ENCODE measurements around the gene OR2T11.
"Not testable (repeated sequence)": the region's sequence is repeated elsewhere in the genome, so short reads cannot be mapped to it uniquely, and the experiment has no call there.

The OR2T11 gene, protein sequence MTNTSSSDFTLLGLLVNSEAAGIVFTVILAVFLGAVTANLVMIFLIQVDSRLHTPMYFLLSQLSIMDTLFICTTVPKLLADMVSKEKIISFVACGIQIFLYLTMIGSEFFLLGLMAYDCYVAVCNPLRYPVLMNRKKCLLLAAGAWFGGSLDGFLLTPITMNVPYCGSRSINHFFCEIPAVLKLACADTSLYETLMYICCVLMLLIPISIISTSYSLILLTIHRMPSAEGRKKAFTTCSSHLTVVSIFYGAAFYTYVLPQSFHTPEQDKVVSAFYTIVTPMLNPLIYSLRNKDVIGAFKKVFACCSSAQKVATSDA

DNA sequence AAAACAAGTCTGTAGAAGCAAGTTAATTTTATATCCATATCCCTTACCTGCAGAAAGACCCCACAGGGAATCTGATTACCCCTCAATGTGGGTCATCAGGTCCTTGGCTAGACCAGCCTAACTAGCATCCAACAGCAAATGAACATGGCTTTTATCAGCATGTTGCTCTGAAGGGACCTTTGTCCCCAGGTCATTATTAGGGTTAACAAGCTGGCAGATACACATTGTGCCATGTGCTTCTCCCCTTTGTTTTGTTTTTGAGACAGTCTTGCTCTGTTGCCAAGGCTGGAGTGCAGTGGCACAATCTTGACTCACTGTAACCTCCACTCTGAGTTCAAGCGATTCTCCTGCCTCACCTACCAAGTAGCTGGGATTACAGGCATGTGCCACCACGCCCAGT is at the start of gene OR2T11:
Gene OR2T11, minus strand, starts transcription at position 101 of the 400 bp plus-strand sequence. CDS start 7,963 bp downstream, outside the sequence.
- DNase-seq (ENCODE audit: low spot score) = not testable (repeated sequence)

DNA sequence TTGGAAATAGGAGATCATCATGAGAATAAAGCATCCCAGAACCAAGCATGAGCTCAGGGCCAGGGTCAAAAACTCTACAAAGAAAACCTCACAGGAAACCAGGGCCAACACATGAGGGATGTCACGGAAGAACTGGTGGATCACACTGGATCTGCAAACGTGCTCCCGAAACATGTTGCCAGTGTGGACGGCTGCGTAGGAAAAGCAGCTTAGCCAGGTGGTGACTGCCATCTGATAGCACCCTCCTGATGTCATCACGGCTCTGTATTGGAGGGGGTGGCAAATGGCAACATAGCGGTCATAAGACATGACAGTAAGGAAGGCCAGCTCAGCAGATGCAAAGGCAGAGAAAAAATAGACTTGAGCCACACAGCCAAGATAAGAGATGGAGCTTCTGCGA is 46.8 kb upstream of the OR2T11 start:
- DNase-seq (ENCODE audit: low spot score) = no peak

DNA sequence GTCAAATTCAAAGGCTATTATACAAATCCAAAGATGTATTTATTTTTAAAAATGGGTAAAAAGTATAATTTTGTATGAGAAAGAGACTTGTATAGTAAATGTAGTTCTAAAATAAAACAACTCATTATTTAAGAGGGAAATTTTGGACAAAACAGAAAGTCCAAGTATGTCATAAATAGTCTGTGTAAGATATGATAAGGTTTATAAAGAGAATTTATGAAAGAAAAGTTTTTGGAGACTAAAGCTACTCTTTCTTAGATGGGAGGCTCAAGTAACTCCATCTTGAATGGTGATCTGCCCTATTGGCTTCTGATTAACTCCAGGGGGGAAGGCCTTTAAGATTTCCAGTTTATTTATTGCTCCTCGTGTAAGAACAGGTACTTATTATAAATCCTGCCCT is 35.1 kb upstream of the OR2T11 start:
- no peak for DNase-seq (ENCODE audit: low spot score)

DNA sequence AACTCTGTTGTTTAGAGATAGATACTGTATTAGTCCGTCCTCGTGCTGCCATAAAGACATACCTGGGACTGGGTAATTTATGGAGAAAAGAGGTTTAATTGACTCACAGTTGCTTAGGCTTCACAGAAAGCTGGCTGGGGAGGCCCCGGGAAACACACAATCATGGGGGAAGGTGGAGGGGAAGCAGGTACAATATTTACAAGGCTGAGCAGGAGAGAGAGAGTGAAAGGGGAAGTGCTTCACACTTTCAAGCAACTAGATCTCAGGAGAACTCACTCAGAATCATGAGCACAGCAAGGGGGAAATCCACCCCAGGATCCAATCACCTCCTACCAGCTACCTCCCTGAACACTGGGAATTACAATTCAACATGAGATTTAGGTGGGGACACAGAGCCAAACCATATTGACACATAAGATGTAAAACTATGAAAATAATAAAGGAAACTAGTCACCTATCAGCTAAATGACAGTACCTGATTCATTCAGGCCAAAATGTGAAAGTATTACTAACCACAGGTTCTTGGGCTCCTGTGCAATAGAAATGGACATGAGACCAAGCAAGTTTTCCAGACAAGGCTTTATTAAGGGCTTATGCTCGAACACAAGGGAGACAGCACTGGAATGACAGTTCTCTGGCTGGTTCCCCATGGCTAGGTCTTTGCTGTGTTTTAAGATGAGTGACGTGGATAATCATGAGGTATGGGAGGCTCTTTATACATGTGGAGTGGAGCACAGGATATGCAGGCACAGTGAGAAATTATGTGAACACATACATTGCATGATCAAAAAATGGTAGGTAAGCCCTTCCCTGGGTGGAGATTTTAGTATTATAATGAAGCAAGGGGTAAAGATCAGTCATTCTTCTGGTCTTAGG is 28.8 kb upstream of the OR2T11 start:
- not testable (repeated sequence) for DNase-seq (ENCODE audit: low spot score)

DNA sequence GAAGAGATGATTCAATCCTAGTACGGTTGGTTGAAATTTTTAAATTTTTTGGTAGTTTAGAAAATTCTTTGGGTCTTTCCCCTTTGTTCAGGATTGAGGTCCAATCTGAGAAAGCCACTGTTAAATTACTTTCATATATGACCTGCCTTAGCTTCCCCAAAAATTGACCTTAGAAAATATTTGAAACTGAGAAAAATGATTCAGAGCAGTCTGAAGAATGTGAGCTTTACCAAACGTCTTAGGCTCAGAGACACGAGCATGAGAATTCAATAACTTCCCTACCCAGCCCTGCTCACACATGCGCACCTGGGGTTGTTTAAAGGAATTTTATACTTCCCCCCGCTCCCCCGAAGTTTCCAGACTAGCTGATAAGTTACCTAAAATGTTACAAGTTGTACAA is 21.9 kb upstream of the OR2T11 start:
- not testable (repeated sequence) for DNase-seq (ENCODE audit: low spot score)

DNA sequence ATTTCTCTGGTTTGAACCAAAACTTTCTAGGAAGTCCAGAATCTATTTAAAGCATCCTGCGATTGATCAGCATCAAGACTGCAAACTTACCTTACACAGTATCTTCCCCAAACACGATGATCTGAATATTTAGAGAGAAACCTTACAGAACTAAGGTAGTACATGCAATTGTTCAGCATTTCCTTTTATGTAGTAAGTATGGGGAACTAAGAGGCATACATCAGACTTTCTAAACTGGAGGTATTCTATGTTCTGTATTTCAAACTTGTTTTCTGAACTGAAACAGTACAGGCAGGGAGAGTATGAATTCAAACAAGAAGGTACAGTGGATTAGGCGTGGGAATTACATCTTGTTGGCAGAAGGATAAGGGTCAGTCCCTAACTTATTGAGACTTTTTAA is 20.5 kb upstream of the OR2T11 start, which contains the start of gene OR2T27:
Gene OR2T27, minus strand, starts transcription at position 175 of the 400 bp plus-strand sequence. CDS start 4,644 bp downstream, outside the sequence.
- DNase-seq (ENCODE audit: low spot score) = not testable (repeated sequence)

DNA sequence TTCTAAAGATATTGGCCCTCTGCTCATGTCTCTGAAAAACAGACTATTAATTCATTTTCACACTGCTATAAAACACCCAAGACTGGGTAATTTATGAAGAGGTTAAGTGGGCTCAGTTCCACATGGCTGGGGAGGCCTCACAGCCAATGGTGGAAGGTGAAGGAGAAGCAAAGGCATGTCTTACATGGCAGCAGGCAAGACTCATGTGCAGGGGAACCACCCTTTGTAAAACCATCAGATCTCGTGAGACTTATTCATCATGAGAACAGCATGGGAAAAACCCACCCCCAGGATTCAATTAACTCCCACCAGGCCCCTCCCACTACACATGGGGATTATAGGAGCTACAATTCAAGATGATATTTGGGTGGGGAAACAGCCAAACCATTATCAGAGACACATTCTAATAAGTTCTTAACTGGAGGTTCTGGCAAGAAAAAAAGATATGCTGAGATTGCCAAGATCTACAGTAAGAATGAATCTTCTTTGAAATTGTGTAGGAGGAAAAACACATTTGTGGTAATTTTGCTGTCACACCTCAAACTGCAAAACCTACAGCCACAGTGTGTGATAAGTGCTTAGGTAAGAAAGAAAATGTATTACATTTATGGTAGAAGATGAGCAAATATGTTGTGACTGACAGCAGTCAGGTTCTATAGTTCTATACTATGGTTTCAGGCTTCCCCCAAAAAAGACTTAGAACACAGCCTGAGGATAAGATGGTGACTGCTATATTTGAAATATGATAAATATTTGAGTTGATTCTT is 14.1 kb upstream of the OR2T11 start:
- not testable (repeated sequence) for DNase-seq (ENCODE audit: low spot score)

DNA sequence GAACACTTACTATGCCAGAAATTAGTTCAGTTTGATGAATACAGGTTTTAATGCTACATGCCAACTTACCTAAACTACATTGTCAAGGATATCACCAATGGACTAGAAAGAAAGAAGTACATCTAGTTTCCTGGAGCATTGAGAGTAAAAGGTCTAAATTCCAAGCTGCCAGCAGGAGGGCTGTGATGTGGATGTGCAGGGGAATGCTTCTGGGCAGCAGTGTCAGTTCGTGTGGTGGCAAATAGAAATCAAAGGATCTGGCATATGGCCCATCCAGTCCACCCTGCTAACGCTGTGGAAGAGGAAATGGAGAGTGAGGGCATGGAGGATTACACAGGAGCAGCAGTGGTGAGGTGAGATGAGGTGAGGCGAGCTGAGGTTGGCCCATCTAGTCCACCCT is 10.3 kb upstream of the OR2T11 start, which contains the start of gene OR2T35:
Gene OR2T35, minus strand, starts transcription at position 101 of the 400 bp plus-strand sequence. CDS start 6,020 bp downstream, outside the sequence.
- DNase-seq (ENCODE audit: low spot score) = not testable (repeated sequence)

DNA sequence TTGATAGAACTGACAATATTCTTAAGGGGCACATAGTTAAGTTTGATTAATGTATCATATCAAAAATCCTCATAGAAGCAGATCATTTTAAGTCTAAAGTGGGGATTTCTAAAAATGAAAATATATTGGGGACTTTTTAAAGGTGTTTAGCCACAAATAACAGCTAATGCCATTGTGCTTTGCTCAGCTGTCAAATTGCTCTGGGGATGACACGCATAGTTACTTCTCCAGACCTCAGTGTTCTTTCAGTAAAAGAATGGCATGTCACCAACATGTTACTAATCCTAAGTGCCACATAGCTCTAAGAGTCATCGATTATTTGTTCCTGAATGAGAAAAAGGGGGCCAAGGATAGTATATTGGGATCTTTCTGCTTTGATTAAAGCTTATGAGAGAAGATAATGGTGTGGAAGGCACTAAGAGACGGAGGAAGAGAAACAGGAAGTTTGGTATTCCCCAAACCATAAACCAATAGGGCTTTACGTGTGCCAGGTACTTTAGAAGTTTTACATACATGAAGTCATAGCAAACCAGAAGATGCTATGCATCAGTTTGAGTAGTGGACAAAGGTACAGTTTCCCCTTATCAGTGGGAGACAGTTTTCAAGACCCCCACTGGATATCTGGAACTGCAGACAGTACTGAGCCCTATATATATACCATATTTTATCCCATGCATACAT is 8.2 kb upstream of the OR2T11 start:
- not testable (repeated sequence) for DNase-seq (ENCODE audit: low spot score)

DNA sequence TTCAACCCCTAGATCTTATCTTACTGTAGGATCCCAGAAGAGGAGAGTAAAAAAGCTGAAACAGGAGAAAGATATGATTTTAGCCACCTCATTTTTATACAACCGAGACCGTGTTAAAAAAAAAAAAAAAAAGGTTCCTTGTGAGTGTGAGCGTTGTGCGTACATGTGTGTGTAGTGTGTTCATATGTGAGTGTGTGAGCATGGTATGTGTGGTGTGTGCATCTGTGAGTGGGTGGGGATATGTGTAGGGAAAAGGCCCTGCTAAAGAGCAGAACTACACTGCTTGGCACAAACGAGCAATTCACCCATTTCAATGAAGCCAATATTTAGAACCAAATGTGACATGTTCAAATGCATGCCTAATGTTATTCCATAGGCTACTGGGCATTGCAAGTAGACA is 6.7 kb upstream of the OR2T11 start:
- DNase-seq (ENCODE audit: low spot score) = not testable (repeated sequence)

DNA sequence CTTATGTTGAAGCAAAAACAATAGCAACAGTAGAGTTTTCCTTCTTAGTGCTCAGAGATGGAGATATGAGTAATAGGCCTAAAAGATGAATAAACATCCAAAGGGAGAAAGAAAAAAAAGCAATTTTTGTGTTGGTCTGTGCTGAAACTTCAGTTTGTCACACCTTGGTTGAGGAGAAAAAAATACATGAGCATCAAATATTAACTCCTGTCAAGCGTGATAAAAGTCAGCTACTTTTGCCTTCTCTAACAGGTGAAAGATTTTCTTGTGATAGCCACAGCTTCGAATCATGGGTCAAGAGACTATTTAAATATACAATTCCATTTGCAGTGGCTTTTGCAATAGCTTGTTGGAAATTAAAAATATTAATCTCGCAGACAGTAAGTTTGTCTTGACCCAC is 6.0 kb upstream of the OR2T11 start:
- not testable (repeated sequence) for DNase-seq (ENCODE audit: low spot score)

DNA sequence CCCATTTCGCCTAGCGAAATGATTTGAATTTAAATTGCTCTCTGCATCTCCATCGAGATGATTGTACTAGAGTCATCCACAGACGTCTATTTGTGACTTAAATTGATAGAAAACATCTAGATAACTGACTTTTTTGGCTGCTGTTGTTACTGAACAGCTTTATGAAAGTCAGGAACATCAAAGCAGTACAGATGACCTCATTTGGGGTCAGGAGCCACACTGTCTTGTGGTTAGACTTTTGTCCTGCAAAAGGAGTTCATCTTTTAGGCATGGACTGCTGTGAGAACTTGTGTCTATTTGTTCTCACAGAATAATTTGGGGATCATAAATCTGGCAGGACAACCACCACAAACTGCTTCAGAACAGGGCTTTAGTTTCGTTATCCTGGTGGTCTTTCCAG is 4.8 kb upstream of the OR2T11 start:
- not testable (repeated sequence) for DNase-seq (ENCODE audit: low spot score)

DNA sequence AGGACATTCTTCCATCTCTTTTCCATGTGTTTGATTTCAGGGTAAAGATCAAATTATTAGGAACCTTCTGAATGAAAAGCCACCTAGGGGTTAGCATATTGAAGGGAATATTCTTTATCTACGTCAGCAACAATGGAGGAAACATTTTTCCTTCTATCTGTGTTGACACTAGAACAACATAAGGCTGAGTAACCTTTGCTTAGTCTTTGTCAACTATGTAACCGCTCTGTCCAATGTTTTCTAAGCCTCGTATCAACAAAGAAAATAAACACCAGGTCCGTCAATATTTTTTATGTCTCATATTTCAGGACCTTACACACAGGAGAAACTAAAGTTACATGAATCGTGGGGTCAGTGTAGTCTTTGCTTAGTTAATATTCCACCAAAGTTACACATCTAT is 1.7 kb upstream of the OR2T11 start:
- not testable (repeated sequence) for DNase-seq (ENCODE audit: low spot score)

DNA sequence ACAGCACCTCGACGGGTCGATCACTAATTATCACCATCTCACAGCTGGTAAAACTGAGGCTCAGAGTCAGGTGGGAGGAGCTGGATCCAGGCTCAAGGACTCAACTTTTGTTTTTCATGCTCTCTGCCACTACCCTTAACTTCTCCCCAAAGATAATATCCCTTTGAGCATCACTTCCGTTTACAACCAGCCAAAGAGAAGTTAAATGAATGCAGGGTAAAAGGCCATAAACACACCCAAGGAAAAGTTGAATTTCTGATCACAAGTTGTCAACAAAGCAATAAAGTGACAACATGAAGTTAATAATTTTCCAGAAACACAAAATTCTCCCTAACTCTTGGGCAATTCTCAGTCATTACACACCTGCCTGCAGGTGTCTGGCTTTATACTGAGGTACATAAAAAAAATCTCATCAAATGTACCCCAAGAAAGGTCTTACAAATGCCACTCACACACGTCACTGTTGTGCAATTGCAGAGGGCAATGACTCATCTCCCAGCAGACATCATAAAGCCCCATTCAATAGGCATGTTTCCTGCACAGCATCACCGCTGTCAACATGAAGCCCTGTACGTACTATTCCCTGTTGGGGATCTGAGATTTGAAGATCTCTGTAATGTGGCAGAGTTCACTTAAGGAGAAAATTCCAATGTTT is 3.4 kb downstream of the OR2T11 start:
- no peak for DNase-seq (ENCODE audit: low spot score)

DNA sequence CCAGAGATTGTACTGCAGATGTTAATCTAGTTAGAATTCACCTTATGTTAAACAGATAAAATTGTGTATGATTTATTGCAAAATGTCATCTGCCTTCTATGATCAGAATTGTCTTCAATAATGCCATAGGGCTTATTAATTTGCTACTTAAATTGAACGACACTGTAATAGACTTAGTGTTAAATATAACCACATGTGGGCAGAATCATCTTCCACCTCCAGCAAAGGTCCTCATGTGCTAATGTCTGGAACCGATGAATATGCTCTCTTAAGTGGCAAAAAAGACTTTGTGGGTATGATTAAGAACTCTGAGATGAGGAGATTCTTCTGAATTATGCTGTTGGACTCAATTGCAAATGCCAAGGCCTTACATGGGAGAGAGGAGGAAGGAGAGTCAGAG is 4.3 kb downstream of the OR2T11 start:
- no peak for DNase-seq (ENCODE audit: low spot score)

DNA sequence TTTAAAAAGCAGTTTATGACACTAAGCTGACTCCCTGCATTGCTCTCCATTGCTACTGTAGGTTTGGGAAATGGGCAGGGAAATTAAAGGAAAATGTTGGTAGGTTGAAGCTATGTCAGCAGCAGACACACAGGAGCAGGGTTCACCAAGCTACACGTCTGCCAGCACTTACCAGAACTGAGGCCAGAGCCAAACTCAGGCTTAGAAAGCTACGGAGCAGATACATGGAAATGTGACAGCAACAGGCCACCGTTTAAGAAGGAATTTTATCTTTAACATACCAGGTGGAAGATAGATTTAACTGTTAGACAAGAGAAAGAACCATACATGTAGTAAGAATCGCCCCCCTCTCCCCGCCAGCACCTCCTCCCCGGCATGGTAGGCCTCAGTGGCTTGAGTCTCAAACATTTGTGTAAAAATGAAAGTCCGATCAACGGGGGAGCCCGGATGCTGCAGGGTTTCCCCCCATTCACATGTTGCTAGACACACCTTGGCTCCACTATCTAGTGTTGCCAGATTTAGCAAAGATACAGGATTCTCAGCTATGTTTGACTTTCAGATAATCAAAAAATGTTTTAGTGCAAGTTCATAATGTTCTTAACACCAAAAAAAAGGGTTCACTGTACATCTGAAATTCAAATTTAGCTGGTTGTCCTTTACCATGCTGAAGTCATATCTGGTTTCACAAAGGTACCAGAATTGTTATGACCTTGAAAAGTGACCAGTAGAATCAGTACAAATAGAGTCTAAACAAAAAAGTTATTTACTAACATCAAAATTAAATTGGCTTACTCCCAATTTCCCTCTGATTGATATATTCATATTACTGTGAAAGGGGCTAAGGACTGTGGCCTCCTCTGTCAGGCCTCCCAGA is 6.7 kb downstream of the OR2T11 start:
- no peak for DNase-seq (ENCODE audit: low spot score)

DNA sequence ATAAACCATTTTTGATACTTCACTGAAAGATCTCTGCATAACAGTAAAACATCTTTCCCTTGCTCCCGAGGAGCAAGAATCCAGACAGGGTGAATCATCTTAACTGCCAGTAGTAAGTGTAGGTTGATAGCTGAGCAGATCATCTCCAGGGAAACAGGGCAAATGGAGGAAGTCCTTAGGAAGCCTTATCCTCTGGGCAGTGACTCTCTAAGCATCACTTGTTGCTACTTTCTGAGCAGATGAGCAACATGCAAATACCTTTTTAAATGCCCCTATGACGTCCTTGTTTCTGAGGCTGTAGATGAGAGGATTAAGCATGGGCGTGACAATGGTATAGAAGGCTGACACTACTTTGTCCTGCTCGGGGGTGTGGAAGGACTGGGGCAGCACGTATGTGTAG is 8.9 kb downstream of the OR2T11 start:
- no peak for DNase-seq (ENCODE audit: low spot score)

DNA sequence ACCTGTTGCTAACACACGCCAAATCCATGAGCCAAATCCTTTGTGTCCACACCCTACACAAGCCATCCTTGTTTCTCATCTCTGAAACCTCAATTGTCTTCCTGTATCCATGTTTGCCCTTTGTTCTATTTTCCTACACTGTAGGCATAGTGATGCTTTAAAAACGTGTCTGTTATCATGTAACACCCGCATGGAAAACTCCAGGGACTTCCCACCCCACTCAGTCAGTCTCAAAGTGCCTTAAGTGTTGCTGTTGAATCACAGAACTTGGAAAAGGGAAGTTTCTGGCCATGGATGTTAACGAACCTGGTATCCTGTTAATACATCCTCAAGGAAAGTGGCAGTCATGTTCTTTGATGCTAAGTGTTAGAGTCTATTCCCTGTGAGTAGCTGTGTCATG is 9.7 kb downstream of the OR2T11 start:
- no peak for DNase-seq (ENCODE audit: low spot score)

DNA sequence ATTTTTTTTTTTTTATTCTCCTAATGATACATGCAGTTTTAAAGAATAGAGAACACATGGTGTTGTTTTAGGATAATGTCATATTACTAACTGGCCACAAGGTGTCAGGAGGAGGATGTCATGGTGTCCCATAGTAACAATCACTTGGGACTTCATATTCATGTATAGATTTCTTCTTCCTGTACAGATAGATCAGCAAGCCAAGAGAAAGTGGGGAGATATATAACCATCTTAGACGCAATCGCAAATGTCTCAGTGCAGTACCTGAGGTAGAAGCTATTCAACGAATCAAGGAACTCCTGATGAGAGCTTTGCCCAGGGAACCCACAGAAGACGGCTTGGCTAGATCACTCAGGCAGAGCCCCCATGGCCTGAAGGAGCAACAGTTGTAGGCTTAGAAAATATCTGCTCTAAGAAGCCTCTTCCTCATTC is 12.3 kb downstream of the OR2T11 start:
- DNase-seq (ENCODE audit: low spot score) = no peak

DNA sequence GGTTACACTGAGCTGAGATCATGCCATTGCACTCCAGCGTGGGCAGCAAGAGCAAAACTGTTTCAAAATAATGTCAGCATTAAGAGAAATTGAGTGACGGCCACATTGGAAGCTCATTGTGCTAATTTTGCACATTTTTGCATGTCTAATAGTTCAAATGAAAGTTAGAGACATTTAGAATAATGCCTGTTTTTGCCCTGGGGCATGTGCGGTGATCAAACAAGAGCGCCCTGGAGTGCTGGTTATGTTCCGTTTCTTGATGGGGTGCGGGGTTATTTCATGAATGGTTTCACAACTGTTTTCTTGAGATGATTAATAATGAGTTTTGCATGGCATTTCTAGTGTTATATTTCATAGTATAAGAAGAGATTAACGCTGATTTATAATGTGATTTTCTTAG is 13.1 kb downstream of the OR2T11 start:
- DNase-seq (ENCODE audit: low spot score) = no peak
